Astrocyte (in vitro differentiated cells and primary cell): ENCODE measurements around the gene PDE3B.

ENCODE experiments used
- EZH2 ChIP-seq: IDR thresholded peaks from 2 replicates; pipeline ENCODE4 v1.6.1; 2012; ENCODE audit warnings: mild to moderate bottlenecking, low read length, inconsistent platforms; ENCODE audit not compliant: insufficient read depth
- TF ChIP-seq, protein P1 (sequence below): IDR thresholded peaks from 2 replicates; pipeline ENCODE4 v1.5.1; 2011; ENCODE audit warnings: low read depth, mild to moderate bottlenecking, inconsistent platforms, low read length, moderate library complexity; ENCODE audit not compliant: insufficient read depth

DNA sequence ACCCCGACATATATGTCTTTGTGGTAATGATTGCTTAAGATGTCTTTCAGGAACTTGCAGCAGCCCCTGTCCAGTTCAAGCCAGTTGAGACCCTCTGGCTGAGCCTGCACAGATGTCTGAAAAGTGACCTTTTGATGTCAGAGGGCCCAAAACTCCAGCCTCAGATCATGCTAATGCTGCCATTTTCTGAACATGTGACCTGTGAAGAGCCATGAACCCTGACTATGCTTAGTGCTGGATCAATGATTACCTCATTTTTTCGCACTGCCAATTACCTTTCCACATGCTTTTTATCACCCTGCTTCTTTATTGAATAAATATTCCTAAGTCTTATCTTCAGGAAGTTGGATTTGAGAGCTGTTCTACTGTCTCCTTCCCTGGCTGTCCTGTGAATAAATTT lies 255.3 kb downstream of the PDE3B start:
- TF ChIP-seq, protein P1, sequence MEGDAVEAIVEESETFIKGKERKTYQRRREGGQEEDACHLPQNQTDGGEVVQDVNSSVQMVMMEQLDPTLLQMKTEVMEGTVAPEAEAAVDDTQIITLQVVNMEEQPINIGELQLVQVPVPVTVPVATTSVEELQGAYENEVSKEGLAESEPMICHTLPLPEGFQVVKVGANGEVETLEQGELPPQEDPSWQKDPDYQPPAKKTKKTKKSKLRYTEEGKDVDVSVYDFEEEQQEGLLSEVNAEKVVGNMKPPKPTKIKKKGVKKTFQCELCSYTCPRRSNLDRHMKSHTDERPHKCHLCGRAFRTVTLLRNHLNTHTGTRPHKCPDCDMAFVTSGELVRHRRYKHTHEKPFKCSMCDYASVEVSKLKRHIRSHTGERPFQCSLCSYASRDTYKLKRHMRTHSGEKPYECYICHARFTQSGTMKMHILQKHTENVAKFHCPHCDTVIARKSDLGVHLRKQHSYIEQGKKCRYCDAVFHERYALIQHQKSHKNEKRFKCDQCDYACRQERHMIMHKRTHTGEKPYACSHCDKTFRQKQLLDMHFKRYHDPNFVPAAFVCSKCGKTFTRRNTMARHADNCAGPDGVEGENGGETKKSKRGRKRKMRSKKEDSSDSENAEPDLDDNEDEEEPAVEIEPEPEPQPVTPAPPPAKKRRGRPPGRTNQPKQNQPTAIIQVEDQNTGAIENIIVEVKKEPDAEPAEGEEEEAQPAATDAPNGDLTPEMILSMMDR, result no peak
- no peak for TF ChIP-seq EZH2
